ENCODE data around the gene CREB3. TPM values are rescaled to one million over a fixed set of nuclear protein-coding genes. Genes with fewer than 3 reads are reported as not detected.

CREB3 gene
- total and polyA plus RNA-seq, 2 experiments from 2014 or later = 20.3 to 32.4 TPM

DNA sequence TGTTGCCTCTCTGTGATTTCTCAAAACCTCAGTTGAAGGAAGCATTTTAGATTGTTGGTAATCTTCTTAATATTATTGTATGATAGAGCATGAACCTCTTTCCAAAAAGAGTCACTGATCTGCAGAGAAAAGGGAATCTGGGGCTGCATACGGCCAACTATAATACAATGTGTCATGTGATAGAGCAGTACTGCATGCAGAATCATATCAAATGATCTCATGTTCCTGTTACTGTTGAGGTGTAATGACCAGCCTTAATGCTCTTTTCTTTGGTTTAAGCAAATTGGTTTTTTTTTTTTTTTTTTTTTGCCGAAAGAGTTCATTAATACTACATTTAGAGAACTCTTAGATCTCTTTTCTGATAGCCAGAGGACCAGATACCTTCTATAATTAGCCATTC is 34.5 kb downstream of the CREB3 start:
- no peaks in the 10 kb centered on the region for H3K36me3 ChIP-seq (ENCODE audit: insufficient read depth)
- H3K4me1 Mint-ChIP-seq = peaks cover 11% of the 10 kb centered on the region; the same call in 2 of the 3 replicates
- no peak overlapping the region for H3K4me3 Mint-ChIP-seq
- H3K27me3 ChIP-seq (ENCODE audit: insufficient read depth) = no peaks in the 10 kb centered on the region
- no peak for DNase-seq (ENCODE audit: low spot score)
- H3F3A ChIP-seq (replicated peaks; ENCODE audit: low read depth) = no peaks in the 10 kb centered on the region
- no peaks in the 10 kb centered on the region for H3K9me3 Mint-ChIP-seq
- no peak overlapping the region for H3K27ac Mint-ChIP-seq
- H3K27ac ChIP-seq (ENCODE audit: low read depth) = no peak overlapping the region
- H4K20me1 ChIP-seq (replicated peaks; ENCODE audit: insufficient read depth) = peaks cover 3% of the 10 kb centered on the region; the same call in 1 of the 2 replicates
- TF ChIP-seq, protein P1, sequence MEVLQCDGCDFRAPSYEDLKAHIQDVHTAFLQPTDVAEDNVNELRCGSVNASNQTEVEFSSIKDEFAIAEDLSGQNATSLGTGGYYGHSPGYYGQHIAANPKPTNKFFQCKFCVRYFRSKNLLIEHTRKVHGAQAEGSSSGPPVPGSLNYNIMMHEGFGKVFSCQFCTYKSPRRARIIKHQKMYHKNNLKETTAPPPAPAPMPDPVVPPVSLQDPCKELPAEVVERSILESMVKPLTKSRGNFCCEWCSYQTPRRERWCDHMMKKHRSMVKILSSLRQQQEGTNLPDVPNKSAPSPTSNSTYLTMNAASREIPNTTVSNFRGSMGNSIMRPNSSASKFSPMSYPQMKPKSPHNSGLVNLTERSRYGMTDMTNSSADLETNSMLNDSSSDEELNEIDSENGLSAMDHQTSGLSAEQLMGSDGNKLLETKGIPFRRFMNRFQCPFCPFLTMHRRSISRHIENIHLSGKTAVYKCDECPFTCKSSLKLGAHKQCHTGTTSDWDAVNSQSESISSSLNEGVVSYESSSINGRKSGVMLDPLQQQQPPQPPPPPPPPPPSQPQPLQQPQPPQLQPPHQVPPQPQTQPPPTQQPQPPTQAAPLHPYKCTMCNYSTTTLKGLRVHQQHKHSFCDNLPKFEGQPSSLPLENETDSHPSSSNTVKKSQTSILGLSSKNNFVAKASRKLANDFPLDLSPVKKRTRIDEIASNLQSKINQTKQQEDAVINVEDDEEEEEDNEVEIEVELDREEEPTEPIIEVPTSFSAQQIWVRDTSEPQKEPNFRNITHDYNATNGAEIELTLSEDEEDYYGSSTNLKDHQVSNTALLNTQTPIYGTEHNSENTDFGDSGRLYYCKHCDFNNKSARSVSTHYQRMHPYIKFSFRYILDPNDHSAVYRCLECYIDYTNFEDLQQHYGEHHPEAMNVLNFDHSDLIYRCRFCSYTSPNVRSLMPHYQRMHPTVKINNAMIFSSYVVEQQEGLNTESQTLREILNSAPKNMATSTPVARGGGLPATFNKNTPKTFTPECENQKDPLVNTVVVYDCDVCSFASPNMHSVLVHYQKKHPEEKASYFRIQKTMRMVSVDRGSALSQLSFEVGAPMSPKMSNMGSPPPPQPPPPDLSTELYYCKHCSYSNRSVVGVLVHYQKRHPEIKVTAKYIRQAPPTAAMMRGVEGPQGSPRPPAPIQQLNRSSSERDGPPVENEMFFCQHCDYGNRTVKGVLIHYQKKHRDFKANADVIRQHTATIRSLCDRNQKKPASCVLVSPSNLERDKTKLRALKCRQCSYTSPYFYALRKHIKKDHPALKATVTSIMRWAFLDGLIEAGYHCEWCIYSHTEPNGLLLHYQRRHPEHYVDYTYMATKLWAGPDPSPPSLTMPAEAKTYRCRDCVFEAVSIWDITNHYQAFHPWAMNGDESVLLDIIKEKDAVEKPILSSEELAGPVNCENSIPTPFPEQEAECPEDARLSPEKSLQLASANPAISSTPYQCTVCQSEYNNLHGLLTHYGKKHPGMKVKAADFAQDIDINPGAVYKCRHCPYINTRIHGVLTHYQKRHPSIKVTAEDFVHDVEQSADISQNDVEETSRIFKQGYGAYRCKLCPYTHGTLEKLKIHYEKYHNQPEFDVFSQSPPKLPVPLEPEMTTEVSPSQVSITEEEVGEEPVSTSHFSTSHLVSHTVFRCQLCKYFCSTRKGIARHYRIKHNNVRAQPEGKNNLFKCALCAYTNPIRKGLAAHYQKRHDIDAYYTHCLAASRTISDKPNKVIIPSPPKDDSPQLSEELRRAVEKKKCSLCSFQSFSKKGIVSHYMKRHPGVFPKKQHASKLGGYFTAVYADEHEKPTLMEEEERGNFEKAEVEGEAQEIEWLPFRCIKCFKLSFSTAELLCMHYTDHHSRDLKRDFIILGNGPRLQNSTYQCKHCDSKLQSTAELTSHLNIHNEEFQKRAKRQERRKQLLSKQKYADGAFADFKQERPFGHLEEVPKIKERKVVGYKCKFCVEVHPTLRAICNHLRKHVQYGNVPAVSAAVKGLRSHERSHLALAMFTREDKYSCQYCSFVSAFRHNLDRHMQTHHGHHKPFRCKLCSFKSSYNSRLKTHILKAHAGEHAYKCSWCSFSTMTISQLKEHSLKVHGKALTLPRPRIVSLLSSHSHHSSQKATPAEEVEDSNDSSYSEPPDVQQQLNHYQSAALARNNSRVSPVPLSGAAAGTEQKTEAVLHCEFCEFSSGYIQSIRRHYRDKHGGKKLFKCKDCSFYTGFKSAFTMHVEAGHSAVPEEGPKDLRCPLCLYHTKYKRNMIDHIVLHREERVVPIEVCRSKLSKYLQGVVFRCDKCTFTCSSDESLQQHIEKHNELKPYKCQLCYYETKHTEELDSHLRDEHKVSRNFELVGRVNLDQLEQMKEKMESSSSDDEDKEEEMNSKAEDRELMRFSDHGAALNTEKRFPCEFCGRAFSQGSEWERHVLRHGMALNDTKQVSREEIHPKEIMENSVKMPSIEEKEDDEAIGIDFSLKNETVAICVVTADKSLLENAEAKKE (CRISPR knock-in tag; IDR thresholded peaks at IDR 0.05) = no peak
- TF ChIP-seq EZH2phosphoT487 (IDR thresholded peaks at IDR 0.05; ENCODE audit: unreplicated experiment) = no peak
- TF ChIP-seq ZNF331 (CRISPR knock-in tag; IDR thresholded peaks at IDR 0.05; ENCODE audit: low read depth) = no peak
- TF ChIP-seq, protein P2, sequence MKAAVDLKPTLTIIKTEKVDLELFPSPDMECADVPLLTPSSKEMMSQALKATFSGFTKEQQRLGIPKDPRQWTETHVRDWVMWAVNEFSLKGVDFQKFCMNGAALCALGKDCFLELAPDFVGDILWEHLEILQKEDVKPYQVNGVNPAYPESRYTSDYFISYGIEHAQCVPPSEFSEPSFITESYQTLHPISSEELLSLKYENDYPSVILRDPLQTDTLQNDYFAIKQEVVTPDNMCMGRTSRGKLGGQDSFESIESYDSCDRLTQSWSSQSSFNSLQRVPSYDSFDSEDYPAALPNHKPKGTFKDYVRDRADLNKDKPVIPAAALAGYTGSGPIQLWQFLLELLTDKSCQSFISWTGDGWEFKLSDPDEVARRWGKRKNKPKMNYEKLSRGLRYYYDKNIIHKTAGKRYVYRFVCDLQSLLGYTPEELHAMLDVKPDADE (IDR thresholded peaks at IDR 0.05) = no peak
- TF ChIP-seq JUNB (IDR thresholded peaks at IDR 0.05; ENCODE audit: unreplicated experiment) = no peak
- no peak for TF ChIP-seq NANOG (IDR thresholded peaks at IDR 0.05; ENCODE audit: borderline replicate concordance)
- TF ChIP-seq, protein P3, sequence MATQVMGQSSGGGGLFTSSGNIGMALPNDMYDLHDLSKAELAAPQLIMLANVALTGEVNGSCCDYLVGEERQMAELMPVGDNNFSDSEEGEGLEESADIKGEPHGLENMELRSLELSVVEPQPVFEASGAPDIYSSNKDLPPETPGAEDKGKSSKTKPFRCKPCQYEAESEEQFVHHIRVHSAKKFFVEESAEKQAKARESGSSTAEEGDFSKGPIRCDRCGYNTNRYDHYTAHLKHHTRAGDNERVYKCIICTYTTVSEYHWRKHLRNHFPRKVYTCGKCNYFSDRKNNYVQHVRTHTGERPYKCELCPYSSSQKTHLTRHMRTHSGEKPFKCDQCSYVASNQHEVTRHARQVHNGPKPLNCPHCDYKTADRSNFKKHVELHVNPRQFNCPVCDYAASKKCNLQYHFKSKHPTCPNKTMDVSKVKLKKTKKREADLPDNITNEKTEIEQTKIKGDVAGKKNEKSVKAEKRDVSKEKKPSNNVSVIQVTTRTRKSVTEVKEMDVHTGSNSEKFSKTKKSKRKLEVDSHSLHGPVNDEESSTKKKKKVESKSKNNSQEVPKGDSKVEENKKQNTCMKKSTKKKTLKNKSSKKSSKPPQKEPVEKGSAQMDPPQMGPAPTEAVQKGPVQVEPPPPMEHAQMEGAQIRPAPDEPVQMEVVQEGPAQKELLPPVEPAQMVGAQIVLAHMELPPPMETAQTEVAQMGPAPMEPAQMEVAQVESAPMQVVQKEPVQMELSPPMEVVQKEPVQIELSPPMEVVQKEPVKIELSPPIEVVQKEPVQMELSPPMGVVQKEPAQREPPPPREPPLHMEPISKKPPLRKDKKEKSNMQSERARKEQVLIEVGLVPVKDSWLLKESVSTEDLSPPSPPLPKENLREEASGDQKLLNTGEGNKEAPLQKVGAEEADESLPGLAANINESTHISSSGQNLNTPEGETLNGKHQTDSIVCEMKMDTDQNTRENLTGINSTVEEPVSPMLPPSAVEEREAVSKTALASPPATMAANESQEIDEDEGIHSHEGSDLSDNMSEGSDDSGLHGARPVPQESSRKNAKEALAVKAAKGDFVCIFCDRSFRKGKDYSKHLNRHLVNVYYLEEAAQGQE (IDR thresholded peaks at IDR 0.05; ENCODE audit: unreplicated experiment) = no peak
- no peak for TF ChIP-seq POLR2AphosphoS5 (IDR thresholded peaks at IDR 0.05; ENCODE audit: low read depth)
- no peak for TF ChIP-seq CREB1 (CRISPR knock-in tag; IDR thresholded peaks at IDR 0.05; ENCODE audit: low read depth)
- TF ChIP-seq ZNF114 (CRISPR knock-in tag; IDR thresholded peaks at IDR 0.05) = no peak
- TF ChIP-seq, protein P4, sequence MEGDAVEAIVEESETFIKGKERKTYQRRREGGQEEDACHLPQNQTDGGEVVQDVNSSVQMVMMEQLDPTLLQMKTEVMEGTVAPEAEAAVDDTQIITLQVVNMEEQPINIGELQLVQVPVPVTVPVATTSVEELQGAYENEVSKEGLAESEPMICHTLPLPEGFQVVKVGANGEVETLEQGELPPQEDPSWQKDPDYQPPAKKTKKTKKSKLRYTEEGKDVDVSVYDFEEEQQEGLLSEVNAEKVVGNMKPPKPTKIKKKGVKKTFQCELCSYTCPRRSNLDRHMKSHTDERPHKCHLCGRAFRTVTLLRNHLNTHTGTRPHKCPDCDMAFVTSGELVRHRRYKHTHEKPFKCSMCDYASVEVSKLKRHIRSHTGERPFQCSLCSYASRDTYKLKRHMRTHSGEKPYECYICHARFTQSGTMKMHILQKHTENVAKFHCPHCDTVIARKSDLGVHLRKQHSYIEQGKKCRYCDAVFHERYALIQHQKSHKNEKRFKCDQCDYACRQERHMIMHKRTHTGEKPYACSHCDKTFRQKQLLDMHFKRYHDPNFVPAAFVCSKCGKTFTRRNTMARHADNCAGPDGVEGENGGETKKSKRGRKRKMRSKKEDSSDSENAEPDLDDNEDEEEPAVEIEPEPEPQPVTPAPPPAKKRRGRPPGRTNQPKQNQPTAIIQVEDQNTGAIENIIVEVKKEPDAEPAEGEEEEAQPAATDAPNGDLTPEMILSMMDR (conservative IDR thresholded peaks at IDR 0.05; ENCODE audit: low read depth in 2 of 2) = no peak
- TF ChIP-seq EZH2 (IDR thresholded peaks at IDR 0.05; ENCODE audit: low read depth, unreplicated experiment) = no peak
- TF ChIP-seq STAT1 (IDR thresholded peaks at IDR 0.05; ENCODE audit: unreplicated experiment) = no peak
- no peak overlapping the region for H3K4me2 ChIP-seq
- no peaks in the 10 kb centered on the region for H3K9me2 ChIP-seq (ENCODE audit: insufficient read depth)
- H2AFZ ChIP-seq = no peak overlapping the region
- H3K79me2 ChIP-seq (replicated peaks; ENCODE audit: insufficient read depth) = peaks cover 29% of the 10 kb centered on the region
- H3K27me3 Mint-ChIP-seq (ENCODE audit: insufficient read depth, low read depth, poor library complexity) = no peaks in the 10 kb centered on the region
- ATAC-seq = no peak
- no peaks in the 10 kb centered on the region; the same call in 1 of the 2 replicates for H3K4me1 ChIP-seq (ENCODE audit: insufficient read depth)
- H3K36me3 Mint-ChIP-seq (ENCODE audit: low read depth) = no peaks in the 10 kb centered on the region
- no peak overlapping the region for H3K4me3 ChIP-seq
